GM08714 (cell line): ENCODE results near the gene CUL3.

Experiments
- H3K4me3 ChIP-seq: fragments of 200-500 bp; sonication (Bioruptor generic); 2 replicates; pipeline ENCODE4 v1.5.1; 2014; ENCODE audit warnings: mild to moderate bottlenecking, low read length, inconsistent platforms
- ZNF274 ChIP-seq: IDR thresholded peaks from 2 replicates; pipeline ENCODE4 v1.6.1; 2012; ENCODE audit warnings: mild to moderate bottlenecking, low read depth, low read length

Gene CUL3

GRCh38 chr2:224421065-224421464 is 164.1 kb downstream of the CUL3 start:
- H3K4me3 ChIP-seq, result no peak overlapping the region
- no peak for TF ChIP-seq ZNF274
